ENCODE measurements around the gene SLC6A16.
"Not testable (repeated sequence)": the region's sequence is repeated elsewhere in the genome, so short reads cannot be mapped to it uniquely, and the experiment has no call there.

Gene SLC6A16

DNA sequence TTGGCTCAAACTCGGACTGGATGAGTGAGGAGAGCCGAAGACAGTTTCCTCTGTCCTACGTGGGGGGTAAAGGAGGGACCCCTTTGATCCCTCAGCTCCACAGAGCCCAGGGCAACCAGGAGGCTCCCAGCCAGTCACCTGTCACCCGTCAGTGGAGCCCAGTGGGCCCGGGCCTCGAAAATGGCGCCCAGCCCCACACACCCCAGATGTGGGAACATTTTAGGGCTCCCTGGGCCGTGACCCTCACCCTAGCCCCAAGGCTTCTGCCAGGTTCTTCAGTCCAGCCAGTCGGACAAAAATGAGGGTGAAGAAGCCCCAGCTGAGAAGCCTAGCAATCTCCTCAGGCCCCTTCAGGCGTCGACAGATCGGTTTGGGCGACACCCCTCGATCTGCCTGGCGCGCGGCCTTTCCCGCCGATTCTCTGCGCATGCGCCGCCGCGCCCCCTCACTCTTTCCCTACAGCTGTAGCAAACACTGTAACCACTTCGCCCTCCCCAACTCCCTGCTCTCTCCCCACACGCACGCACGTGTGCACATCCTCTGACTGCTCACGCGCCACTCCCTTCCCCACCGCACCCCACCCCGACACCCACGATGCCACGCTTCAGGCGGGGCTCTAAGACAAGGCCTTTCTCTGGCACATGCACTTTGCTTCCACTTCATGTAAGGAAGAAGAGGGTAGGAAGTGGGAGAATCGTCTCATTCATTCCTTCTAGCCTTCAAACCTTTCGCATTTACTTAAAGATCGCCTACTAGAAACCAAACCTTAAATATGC is at the start of gene SLC6A16:
TSS of gene SLC6A16 (minus strand) at position 391 of the 776 bp plus-strand sequence. CDS start 13,844 bp downstream, outside the sequence.
- DNase-seq: no peak

DNA sequence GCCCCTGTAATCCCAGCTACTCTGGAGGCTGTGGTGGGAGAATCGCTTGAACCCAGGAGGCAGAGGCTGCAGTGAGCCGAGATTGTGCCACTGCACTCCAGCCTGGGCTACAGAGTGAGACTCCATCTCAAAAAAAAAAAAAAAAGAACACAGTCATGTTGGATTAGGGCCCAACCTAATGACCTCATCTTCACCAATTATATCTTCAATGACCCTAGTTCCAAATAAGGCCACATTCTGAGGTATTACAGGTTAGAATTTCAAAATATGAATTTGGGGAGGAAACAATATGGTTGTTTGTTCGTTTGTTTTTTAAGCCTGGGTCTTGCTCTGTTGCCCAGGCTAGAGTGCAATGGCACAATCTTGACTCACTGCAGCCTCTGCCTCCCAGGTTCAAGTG is 48.2 kb upstream of the SLC6A16 start:
- DNase-seq: not testable (repeated sequence)

DNA sequence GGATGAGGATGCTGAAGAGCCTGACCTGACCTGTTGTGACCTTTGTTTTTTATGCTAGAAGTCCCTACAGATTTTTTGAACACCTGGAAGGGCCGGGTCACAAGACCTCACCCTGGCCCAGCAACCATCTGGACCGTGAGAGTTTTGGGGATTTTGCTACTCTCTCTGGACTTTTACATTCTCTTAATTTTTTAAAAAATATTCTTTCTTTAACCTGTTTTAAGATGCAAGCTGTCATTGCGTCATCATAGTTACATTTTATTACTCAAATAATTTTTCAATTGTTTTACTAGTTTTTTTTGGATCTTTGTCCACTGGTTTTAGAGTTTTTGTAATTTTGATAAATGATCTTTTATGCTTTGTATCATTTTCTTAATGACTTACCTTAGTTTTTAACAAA is 46.2 kb upstream of the SLC6A16 start:
- DNase-seq: no peak

DNA sequence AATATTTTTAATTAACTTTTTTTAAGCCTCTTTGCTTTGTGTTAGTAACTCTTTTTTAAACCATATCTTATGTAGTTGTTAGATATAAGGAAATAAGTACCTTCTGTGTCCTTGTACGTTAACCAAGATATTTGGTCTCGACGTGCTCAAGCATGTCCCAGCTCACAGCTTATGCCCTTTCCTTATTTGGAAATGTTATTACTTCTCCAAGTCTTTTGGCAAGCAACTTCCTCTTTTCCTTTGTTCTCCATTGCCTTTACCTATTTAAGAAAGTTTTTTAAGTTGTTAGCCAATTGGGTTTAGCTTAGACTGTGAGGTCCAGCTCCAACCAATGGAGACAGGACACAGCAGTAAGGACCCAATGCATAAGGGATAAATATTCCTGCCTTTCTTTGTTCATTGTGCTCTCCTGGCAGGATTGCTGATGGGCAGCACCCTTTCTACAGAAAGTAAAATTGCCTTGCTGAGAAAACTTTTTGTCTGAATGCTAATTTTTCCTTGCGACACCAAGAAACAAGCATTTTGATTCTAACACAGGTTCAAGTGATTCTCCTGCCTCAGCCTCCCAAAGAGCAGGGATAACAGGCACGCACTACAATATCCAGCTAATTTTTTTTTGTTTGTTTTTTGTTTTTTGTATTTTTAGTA is 43.8 kb upstream of the SLC6A16 start:
- no peak for DNase-seq

DNA sequence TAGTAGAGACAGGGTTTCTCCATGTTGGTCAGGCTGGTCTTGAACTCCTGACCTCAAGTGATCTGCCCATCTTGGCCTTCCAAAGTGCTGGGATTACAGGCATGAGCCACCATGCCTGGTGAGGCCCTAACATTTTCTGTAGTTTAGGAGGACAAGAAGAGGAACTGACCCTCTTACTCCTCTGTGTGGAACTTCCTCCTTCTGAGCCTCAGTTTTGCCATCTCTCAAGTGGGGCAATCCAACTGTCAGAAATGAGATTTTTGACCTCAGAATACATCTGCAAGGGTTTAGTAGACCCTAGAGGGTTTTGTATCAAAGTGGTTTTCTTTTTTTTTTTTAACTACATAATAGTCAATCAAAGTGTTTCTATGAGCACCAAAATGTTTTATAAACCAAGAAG is 41.1 kb upstream of the SLC6A16 start:
- DNase-seq: no peak

DNA sequence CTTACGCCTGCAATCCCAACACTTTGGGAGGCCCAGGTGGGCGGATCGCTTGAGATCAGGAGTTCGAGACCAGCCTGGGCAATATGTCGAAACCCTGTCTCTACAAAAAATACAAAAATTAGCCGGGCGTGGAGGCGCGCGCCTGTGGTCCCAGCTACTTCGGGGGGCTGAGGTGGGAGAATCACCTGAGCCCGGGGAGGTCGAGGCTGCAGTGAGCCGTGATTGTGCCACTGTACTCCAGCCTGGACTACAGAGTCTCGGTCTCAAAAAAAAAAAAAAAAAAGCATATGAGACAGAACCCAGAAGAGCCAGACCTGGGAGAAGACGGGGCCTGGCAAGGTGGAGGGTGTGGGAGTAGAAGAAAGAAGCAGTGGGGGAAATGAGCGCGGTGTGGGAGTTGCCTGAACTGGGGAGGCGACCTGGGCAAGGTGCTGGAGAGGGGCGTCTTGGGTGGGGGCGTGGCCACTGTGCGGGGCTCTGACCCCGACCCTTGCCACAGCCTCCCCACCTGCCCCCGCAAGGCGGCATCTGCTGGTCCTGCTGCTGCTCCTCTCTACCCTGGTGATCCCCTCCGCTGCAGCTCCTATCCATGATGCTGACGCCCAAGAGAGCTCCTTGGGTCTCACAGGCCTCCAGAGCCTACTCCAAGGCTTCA is 39.2 kb upstream of the SLC6A16 start:
- DNase-seq: no peak

DNA sequence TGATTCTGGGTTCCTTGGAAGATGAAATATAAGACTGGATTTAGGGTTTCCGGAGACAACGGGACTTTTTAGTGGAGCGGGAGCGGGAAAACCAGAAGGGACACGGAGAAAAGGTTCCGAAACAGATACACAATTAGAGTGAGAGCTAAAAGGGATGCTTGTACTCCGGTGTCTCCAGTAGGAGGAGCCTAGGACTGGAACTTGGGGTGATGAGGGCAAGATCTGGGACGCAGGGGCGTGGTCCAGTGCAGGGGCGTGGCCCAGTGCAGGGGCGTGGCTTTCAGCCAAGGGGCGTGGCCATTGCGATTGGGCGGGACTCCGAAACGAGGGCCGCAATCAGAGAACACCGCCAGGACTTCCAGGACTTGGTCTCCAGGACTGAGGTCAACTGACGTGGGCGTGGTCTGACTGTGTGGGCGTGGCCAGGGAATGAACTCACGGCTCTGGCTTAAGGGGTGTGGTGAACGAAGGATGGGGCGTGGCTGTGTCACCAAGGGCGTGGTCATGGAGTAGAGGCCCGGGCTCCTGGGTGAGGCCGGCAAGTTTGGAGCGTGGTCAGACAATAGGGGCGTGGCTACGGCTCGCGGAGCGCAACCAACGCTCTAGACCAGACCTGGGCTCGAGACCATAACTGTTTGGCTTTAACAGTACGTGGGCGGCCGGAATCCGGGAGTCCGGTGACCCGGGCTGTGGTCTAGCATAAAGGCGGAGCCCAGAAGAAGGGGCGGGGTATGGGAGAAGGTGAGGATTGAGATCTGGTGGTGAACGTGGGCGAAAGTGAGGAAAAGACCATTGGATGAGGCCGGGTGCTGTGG is 38.5 kb upstream of the SLC6A16 start, which contains the start of gene DKKL1:
TSS of gene DKKL1 (plus strand) at position 610 of the 815 bp plus-strand sequence. CDS start at position 732, 122 bp downstream.
- DNase-seq: peak; percentile 99

- DNase-seq: peak; percentile 68
Observed at GRCh38 chr19:49362929-49363267, 37.9 kb upstream of the SLC6A16 start.

DNA sequence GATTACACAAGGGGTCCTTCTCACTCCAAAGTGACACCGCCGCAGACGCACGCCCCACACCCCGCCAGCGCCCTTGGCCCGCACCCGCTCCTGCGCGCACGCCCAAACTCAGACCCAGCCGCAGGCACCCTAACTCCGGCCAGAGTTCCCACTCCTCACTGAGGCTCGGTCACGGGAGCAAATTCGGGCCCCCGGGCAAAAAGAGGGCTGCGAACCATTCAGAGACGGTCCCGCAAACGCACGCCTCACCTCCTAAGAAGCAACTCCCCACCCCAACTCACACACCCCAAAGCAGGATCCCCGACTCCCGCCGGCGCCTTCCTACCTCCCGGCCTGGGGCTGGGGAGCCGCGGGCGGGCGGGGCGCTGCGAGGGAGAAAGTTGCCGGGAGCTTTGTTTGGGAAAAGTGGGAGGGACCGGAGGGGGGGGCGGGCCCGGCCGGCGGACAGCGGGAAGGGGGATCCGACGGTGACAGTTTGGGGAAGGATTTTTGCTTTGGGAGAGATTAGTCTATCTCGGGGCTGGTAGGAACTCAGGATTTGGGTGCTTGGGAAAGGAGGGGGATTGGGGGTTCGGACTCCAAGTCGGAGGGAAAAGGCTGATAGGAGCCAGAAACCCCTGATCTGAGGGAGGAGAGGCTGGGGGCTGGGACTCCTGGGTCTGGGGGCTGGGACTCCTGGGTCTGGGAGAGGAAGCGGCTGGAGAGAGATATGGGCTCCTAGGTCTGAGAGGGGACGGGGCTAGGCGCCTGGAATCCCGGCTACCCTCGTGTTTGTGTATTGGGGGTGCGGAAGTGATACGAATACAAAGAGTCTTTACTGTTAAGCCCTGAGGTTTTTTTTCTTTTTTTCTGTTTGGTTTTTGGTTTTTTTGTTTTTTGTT is 37.3 kb upstream of the SLC6A16 start, which contains the start of gene TEAD2:
TSS of gene TEAD2 (minus strand) at position 369 of the 881 bp plus-strand sequence. CDS start 2,341 bp downstream, outside the sequence.
- DNase-seq: peak; percentile 14

DNA sequence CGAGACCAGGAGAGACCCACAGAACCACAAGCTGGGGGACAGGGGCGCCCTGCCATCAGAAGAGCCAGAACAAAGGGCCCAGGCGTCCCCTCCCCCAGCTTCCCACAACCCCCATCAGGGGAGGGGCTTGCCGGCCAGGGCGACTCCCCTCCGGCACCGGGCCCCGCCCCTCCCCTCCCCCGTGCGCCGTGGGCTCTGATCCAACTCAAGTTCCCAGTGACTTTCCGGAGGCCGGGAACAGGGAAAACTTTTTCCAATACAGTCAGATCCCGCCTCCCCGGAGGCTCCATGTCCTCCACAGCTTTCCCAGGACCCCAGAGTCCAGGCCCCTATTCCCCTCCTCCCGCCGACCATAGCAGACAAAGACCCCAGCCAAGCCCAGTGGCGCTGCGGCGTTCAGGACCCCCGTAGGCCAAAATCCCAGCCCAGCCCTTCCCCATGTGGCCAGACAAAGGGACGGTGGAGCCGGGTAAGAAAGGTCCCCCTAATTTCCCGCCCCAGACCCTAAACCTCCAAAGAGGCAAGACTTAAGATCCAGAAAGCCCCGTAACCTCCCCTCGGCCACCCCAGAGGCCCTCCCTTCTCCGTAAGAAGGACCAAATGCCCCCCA is 36.6 kb upstream of the SLC6A16 start:
- peak; percentile 38 for DNase-seq

DNA sequence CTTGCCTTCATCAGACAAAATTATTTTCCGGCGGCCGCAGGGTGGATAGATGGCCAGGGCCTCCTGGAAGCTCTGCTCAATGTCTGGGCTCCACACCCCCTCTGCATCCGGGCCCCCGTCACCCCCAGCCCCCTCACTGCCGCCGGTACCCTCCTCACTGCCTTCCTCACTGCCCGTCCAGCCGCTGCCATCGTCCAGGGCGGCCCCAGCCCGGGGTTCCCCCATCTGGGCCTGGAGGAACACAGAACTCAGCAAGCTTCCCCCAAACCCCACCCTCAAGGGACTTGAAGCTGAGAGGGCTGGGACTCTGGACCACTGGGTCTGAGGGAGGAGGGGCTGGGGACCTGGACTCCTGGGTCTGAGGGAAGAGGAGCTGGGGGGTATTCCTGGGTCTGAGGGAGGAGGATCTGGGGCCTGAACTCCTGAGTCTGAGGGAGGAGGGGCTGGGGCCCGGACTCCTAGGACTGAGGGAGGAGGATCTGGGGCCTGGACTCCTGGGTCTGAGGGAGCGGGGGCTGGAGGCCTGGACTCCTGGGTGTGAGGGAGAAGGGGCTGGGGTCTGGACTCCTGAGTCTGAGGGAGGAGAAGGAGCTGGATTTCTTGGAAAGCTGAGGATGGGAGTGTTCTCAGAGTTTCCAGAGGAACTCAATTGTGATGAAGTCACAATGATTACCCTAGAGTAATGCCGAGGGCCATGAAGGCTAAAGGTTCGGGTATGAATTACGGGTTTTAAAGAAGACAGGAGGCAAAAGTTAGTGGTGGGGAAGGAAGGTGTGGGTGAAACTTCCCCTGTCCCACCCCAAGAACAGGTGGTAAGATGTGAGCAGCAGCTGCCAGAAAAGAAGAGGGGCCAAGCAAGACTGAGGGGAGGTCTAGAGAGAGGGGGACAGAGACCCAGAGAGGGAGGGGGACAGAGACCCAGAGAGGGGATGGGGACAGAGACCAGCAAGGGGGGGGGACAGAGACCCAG is 35.1 kb upstream of the SLC6A16 start:
- no peak for DNase-seq

DNA sequence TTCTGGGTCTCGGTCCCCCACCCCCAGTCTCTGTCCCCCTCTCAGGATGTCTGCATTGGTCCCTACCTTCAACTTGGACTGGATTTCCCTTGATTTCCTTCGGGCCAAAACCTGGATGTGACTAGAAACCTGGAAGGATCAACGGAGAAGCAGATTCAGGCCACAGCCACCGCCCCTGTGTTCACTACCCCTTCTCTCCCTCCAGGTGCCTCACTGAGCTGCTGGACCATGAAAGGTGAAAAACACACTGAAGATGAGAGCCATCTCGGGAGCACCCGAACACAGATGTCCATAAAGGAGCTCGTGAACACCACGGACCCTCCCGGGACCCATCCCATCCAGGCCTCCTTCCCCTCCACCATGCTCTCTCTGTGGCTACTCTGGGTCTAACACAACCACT is 32.2 kb upstream of the SLC6A16 start:
- DNase-seq: no peak

DNA sequence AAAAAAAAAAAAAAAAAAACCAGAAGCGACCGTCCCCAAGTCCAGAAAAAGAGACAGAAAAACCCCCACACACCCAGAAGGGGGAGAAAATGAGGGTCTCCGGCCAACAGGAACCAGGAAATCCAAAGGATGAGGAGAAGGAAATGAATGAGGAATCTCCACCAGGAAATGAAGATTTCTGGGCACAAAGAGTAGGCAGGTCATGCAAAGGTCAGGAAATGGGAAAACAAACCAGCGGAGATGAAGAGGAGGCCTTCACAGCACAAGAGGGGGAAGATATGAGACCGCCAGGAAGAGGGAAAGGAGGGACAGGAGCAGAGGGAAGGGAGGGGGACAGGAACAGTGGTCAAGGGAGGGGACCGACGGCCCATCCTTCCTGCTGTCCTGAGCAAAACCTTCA is 31.4 kb upstream of the SLC6A16 start:
- no peak for DNase-seq

GRCh38 chr19:49355909-49356353 is 30.9 kb upstream of the SLC6A16 start:
- DNase-seq: no peak

GRCh38 chr19:49349567-49349966 is 24.6 kb upstream of the SLC6A16 start:
- no peak for DNase-seq

DNA sequence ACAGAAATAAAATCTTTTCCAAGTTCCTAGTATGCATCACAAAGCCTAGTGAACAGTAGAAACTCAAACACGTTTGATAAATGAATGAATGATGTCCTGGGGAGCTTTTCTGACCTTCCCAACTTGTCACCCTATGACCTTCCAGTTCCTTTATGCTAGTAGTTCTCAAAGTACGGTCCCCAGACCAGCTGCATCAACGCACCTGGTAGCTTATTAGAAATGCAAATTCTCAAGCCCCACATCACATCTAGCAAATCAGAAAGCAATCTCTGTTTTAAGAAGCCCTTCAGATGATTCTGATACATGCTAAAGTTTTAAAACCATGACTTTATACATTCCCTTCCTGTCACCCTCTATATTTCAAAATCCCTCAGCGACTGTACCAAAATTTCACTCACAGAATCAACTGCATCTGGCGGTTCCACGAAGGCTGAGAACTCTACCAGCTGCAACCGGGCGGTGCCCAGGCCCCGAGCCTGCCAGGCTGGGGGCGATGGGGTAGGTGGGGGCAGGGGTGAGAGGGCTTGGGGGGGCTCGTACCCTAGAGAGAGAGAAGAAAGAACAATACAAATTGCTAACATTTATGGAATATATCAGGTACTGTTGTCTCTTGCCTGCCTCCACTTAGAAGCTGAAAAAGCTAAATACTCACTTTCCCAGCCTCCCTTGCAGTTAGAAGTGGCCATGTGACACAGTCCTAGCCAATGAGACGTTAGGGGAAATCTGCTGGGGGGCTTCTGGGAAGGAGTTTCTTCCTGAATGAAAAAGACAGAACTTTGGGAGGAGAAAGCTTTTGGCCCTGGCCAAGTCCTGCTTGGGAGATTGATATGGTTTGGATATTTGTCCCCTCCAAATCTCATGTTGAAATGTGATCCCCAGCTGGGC is 23.6 kb upstream of the SLC6A16 start:
- DNase-seq: no peak

DNA sequence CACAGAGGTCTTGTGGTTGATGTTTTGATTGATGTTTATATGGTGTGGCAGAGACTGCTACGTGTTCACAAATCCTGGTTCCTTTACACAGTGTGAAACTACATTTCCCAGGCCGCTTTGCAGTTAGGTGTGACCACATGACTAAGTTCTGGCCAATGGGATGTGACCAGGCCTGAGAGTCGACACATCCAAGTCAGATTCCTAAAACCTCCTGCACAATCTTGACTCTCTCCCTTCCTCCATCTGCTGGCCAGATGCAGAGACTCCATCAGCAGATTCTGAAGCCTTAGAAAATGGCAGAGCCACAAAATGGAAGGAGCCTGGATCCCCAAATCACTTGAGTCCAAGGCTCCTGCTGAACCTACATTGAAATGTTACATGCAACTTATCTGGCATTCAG is 22.8 kb upstream of the SLC6A16 start:
- DNase-seq: no peak

- no peak for DNase-seq
Observed at GRCh38 chr19:49347191-49347590, 22.2 kb upstream of the SLC6A16 start.

Data from T1000 (cell line).